Measurements from ENCODE around the gene JADE1. TPM values are rescaled to one million over a fixed set of nuclear protein-coding genes. Genes with fewer than 3 reads are reported as not detected.

The JADE1 gene
- total RNA-seq, 1 experiment from 2014 or later: 192 TPM

DNA sequence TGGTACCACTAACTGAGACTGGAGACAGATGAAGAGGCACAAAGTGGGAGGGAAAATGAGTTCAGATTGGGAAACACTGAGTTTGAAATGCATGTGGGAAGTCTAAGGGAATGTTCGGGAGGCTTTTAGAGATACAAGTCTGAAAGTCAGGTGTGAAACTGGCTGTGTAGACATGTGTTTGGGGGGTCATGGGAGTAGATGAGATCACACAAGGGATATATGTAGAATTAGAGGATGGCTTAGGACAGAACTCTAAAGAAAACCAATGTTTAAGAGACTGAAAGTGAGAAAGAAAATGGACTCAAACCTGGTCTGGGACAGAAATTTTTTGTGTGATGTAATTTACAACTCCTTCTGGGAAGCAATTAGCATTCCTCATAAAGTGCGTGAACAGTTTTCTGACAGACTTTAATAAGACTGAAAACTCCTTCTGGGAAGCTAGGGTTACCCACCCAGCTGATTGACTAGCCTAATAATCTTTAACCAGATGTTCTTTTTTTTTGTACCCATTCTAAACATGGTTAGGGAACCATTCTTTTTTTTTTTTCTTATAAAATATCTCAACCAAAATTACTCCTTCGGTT is 8.7 kb upstream of the JADE1 start:
- Histone ChIP-seq H3K79me2 (ENCODE audit: insufficient read depth, low read length) (no peaks in the 10 kb centered on the region), H3K9ac (ENCODE audit: extremely low read depth, insufficient read length, low read length) (no peak overlapping the region), H3K56ac (ENCODE audit: insufficient read length, low read depth, low read length) (no peak overlapping the region), H3K4ac (ENCODE audit: low read depth, low read length) (no peak overlapping the region), H2BK5ac (ENCODE audit: insufficient read length, low read length) (no peak overlapping the region), H3K27ac (ENCODE audit: insufficient read length, low read depth, low read length) (no peak overlapping the region), H4K91ac (ENCODE audit: insufficient read length, low read depth, low read length) (no peak overlapping the region), H3K4me2 (ENCODE audit: insufficient read depth, insufficient read length, low read length) (no peak overlapping the region), H3K14ac (ENCODE audit: insufficient read depth, low read length) (no peak overlapping the region), H3K23me2 (ENCODE audit: insufficient read length, low read depth, low read length, poor library complexity, severe bottlenecking) (no peaks in the 10 kb centered on the region), H2AFZ (ENCODE audit: low read length) (no peak overlapping the region), H2BK120ac (ENCODE audit: low read depth, low read length, poor library complexity, severe bottlenecking) (no peak overlapping the region), H4K5ac (ENCODE audit: insufficient read length, low read depth, low read length) (no peak overlapping the region), H3K4me1 (ENCODE audit: insufficient read depth, low read length) (peaks cover 18% of the 10 kb centered on the region; the same call in 1 of the 2 replicates), H3K79me1 (ENCODE audit: insufficient read depth, low read depth, low read length, poor library complexity, severe bottlenecking) (no peaks in the 10 kb centered on the region), H2AK5ac (ENCODE audit: insufficient read length, low read length) (no peak overlapping the region), H2BK20ac (ENCODE audit: low read depth, low read length, poor library complexity, severe bottlenecking) (no peak overlapping the region), H3K23ac (ENCODE audit: insufficient read length, low read depth, low read length) (no peak overlapping the region), H3K18ac (ENCODE audit: insufficient read length, low read depth, low read length) (no peak overlapping the region), H3T11ph (ENCODE audit: low read length) (no peak overlapping the region), H3K9me3 (ENCODE audit: control insufficient read depth, low read depth, low read length) (no peaks in the 10 kb centered on the region), H4K20me1 (ENCODE audit: control insufficient read depth, insufficient read depth, insufficient read length) (no peaks in the 10 kb centered on the region), H4K8ac (replicated peaks; ENCODE audit: insufficient read length, low read depth, low read length) (no peak overlapping the region), H2BK15ac (ENCODE audit: low read depth, low read length) (no peak overlapping the region), H3K27me3 (ENCODE audit: insufficient read depth, low read length) (no peaks in the 10 kb centered on the region), H2BK12ac (ENCODE audit: insufficient read length, low read depth, low read length) (no peak overlapping the region)
- peaks cover 8% of the 10 kb centered on the region in 2 experiments for H3K4me1 Mint-ChIP-seq
- H3K36me3 Mint-ChIP-seq (ENCODE audit: insufficient read depth in 1 of 3, low read depth in 3 of 3): no peaks in the 10 kb centered on the region; a peak in 1 of 7 replicates
- no peaks in the 10 kb centered on the region for H3K27me3 Mint-ChIP-seq (ENCODE audit: low read depth)
- no peak for DNase-seq
- TF ChIP-seq, protein P1, sequence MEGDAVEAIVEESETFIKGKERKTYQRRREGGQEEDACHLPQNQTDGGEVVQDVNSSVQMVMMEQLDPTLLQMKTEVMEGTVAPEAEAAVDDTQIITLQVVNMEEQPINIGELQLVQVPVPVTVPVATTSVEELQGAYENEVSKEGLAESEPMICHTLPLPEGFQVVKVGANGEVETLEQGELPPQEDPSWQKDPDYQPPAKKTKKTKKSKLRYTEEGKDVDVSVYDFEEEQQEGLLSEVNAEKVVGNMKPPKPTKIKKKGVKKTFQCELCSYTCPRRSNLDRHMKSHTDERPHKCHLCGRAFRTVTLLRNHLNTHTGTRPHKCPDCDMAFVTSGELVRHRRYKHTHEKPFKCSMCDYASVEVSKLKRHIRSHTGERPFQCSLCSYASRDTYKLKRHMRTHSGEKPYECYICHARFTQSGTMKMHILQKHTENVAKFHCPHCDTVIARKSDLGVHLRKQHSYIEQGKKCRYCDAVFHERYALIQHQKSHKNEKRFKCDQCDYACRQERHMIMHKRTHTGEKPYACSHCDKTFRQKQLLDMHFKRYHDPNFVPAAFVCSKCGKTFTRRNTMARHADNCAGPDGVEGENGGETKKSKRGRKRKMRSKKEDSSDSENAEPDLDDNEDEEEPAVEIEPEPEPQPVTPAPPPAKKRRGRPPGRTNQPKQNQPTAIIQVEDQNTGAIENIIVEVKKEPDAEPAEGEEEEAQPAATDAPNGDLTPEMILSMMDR (conservative IDR thresholded peaks at IDR 0.05): no peak
- 100% methylated on average over 1 of the region's 3 CpGs for WGBS (ENCODE audit: extremely low coverage, insufficient read length, low lambda C conversion rate)
- H3K4me3 Mint-ChIP-seq: no peak overlapping the region
- no peaks in the 10 kb centered on the region for H3K9me3 Mint-ChIP-seq
- H3K27ac Mint-ChIP-seq: no peak overlapping the region

Measured in H9 (cell line).